HEK293 (cell line): ENCODE measurements around the gene MISFA.

Experiments used
- ATF2 ChIP-seq: fragments of 450-650 bp; formaldehyde crosslinking; IDR thresholded peaks from 2 replicates; pipeline ENCODE4 v1.5.1; 2016; ENCODE audit warnings: missing biosample characterization, missing genetic modification characterization, low read depth
- CTCF ChIP-seq: fragments of 450-650 bp; formaldehyde crosslinking; IDR thresholded peaks from 2 replicates; pipeline ENCODE4 v1.5.1; 2016; ENCODE audit warnings: missing biosample characterization, missing genetic modification characterization
- SCRT2 ChIP-seq: fragments of 450-650 bp; formaldehyde crosslinking; IDR thresholded peaks from 2 replicates; pipeline ENCODE4 v1.5.1; 2016; ENCODE audit warnings: missing biosample characterization, missing genetic modification characterization
- TSHZ1 ChIP-seq: fragments of 450-650 bp; formaldehyde crosslinking; IDR thresholded peaks from 2 replicates; pipeline ENCODE4 v1.5.1; 2016; ENCODE audit warnings: missing biosample characterization, missing genetic modification characterization, borderline replicate concordance
- YY1 ChIP-seq: fragments of 450-650 bp; formaldehyde crosslinking; IDR thresholded peaks from 2 replicates; pipeline ENCODE4 v1.5.1; 2018; ENCODE audit warnings: missing biosample characterization, missing genetic modification characterization
- ZBTB49 ChIP-seq: fragments of 450-650 bp; formaldehyde crosslinking; IDR thresholded peaks from 2 replicates; pipeline ENCODE4 v1.5.1; 2016; ENCODE audit warnings: missing biosample characterization, missing genetic modification characterization, low read depth
- ZNF114 ChIP-seq: fragments of 450-650 bp; formaldehyde crosslinking; IDR thresholded peaks from 2 replicates; pipeline ENCODE4 v1.5.0; 2017; ENCODE audit warnings: missing biosample characterization, missing genetic modification characterization
- ZNF274 ChIP-seq, 2 experiments: fragments of 200-500 bp in 1 of 2; fragments of 450-650 bp in 1 of 2; sonication (Bioruptor generic) in 1 of 2; formaldehyde crosslinking in 1 of 2; IDR thresholded peaks; 2 replicates each; pipeline versions ENCODE4 v1.5.1 to v1.6.1; 2014 to 2016; ENCODE audit warnings: borderline replicate concordance in 1 of 2, inconsistent platforms in 1 of 2, low read length in 1 of 2, missing biosample characterization in 1 of 2, missing genetic modification characterization in 1 of 2
- ZNF280D ChIP-seq: fragments of 450-650 bp; formaldehyde crosslinking; IDR thresholded peaks from 2 replicates; pipeline ENCODE4 v1.5.1; 2016; ENCODE audit warnings: missing biosample characterization, missing genetic modification characterization
- ZNF398 ChIP-seq: fragments of 450-650 bp; formaldehyde crosslinking; IDR thresholded peaks from 2 replicates; pipeline ENCODE4 v1.5.1; 2017; ENCODE audit warnings: missing biosample characterization, missing genetic modification characterization
- ZNF416 ChIP-seq: fragments of 450-650 bp; formaldehyde crosslinking; IDR thresholded peaks from 2 replicates; pipeline ENCODE4 v1.5.1; 2016; ENCODE audit warnings: missing biosample characterization, missing genetic modification characterization
- ZNF629 ChIP-seq: fragments of 450-650 bp; formaldehyde crosslinking; IDR thresholded peaks from 2 replicates; pipeline ENCODE4 v1.5.1; 2017; ENCODE audit warnings: missing biosample characterization, missing genetic modification characterization

- TF ChIP-seq CTCF (tag by site-specific recombination) (no peak), ZBTB49 (tag by site-specific recombination) (no peak), ATF2 (tag by site-specific recombination) (no peak), ZNF629 (tag by site-specific recombination) (no peak), ZNF416 (tag by site-specific recombination) (no peak), SCRT2 (tag by site-specific recombination) (no peak), ZNF274 (IDR thresholded peaks at IDR 0.05; ENCODE audit: low read length) (no peak), ZNF274 (tag by site-specific recombination; IDR thresholded peaks at IDR 0.05; ENCODE audit: borderline replicate concordance) (no peak), TSHZ1 (tag by site-specific recombination) (no peak), YY1 (no peak), ZNF280D (tag by site-specific recombination) (no peak), ZNF398 (tag by site-specific recombination) (no peak), ZNF114 (tag by site-specific recombination) (no peak)
These were observed 32.5 kb upstream of the MISFA start for GRCh38 chr11:18567081-18567480.
